22Rv1 (cell line): Measurements from ENCODE around the gene ZNF319.

ENCODE experiments used
- CTCF ChIP-seq: fragments of 450-650 bp; IDR thresholded peaks from 2 replicates; pipeline ENCODE4 v1.5.1; 2017; ENCODE audit warnings: mild to moderate bottlenecking
- ZFX ChIP-seq: fragments of 450-650 bp; IDR thresholded peaks from 2 replicates; pipeline ENCODE4 v1.6.1; 2017; ENCODE audit warnings: antibody characterized with exemption, borderline replicate concordance

GRCh38 chr16:58002416-58002800 lies 1.9 kb upstream of the ZNF319 start:
- TF ChIP-seq CTCF (no peak), ZFX (no peak)
